ENCODE data around the gene EIF4EBP2. TPM values are rescaled to one million over a fixed set of nuclear protein-coding genes. Genes with fewer than 3 reads are reported as not detected.

Gene EIF4EBP2
- total and polyA plus RNA-seq, 2 donors (not counting 3 experiments of a cell fraction or from before 2014, with no cell fraction given) = 18.2 to 47.0 TPM

- intact Hi-C loops (cut with micrococcal nuclease) = loop anchor here (1.0 to 2.0 kb wide), 2 partner anchors 22 to 74 kb away; partner anchors contain the start of genes LRRC20 and PALD1
- H3K36me3 ChIP-seq (ENCODE audit: control insufficient read depth in 2 of 2, extremely low read depth in 1 of 2, insufficient read depth in 2 of 2, low read length in 2 of 2) = no peaks in the 10 kb centered on the region
- BruUV-seq (replicated peaks) = no TSS peak
Observed at GRCh38 chr10:70404787-70405036, 767 bp downstream of the EIF4EBP2 start.

More at GRCh38 chr10:70404787-70405036, 767 bp downstream of the EIF4EBP2 start:
- ChIA-PET CTCF (interaction anchor here (0.8 to 5.3 kb wide), 14 partner anchors 9 to 258 kb away, joined by 3 to 43 read pairs (median 5); partner anchors contain the start of genes PPA1 and TYSND1), POLR2A (interaction anchor here (1.0 to 1.8 kb wide), 2 partner anchors 27 to 41 kb away, joined by 3 to 9 read pairs; no protein-coding TSS in a partner anchor)
- Histone ChIP-seq H3K27me3 (ENCODE audit: control insufficient read depth in 2 of 2, insufficient read depth in 2 of 2, low read length in 2 of 2) (no peaks in the 10 kb centered on the region), H3K9ac (replicated peaks; ENCODE audit: extremely low read depth, insufficient read depth, low read length) (peak overlapping the region; percentile 64), H3K4me1 (ENCODE audit: control insufficient read depth, extremely low read depth, insufficient read depth, low read length) (peaks cover 28% of the 10 kb centered on the region), H2AFZ (ENCODE audit: low read depth, low read length) (peak overlapping the region; percentile 23), H3K4me3 (replicated peaks in 1 of 3; ENCODE audit: insufficient read depth in 1 of 3, low read depth in 1 of 3, low read length in 3 of 3) (peak overlapping the region; percentile 64 to 83 (median 79)), H3K9me1 (replicated peaks; ENCODE audit: control insufficient read depth, extremely low read depth, insufficient read depth, low read length) (no peaks in the 10 kb centered on the region), H3K27ac (ENCODE audit: insufficient read depth, low read depth, low read length) (peak overlapping the region; percentile 42), H3K79me2 (ENCODE audit: control insufficient read depth, insufficient read depth, low read length) (peaks cover 41% of the 10 kb centered on the region), H3K4me2 (ENCODE audit: insufficient read depth, low read length) (peak overlapping the region; percentile 96), H3K9me3 (replicated peaks; ENCODE audit: control insufficient read depth, insufficient read depth, low read length) (no peaks in the 10 kb centered on the region), H4K20me1 (replicated peaks; ENCODE audit: control insufficient read depth, extremely low read depth, insufficient read depth, low read length) (peaks cover 3% of the 10 kb centered on the region)
- TF ChIP-seq GATA2 (IDR thresholded peaks at IDR 0.05; ENCODE audit: insufficient read depth, insufficient read length, low read depth, low read length) (no peak), CTCF (IDR thresholded peaks at IDR 0.05; ENCODE audit: extremely low read depth in 1 of 2, insufficient read depth in 1 of 2, low read depth in 1 of 2, low read length in 2 of 2) (no peak), FOS (IDR thresholded peaks at IDR 0.05; ENCODE audit: borderline replicate concordance, insufficient read depth, low read length) (no peak), EZH2 (IDR thresholded peaks at IDR 0.05; ENCODE audit: borderline replicate concordance, low read depth, low read length, severe bottlenecking) (no peak), MAX (IDR thresholded peaks at IDR 0.05; ENCODE audit: insufficient read depth, insufficient read length) (no peak), JUN (IDR thresholded peaks at IDR 0.05; ENCODE audit: borderline replicate concordance, insufficient read depth, insufficient read length, low read depth) (no peak), POLR2A (IDR thresholded peaks at IDR 0.05; ENCODE audit: low read depth, low read length) (no peak)
- peak; percentile 49 for DNase-seq (ENCODE audit: low read depth, low spot score)
- dilution Hi-C loops (cut with MboI; ENCODE audit: extremely low pct_ligation_motif_present, low sequenced_read_pairs) = no loop called here
- FAIRE-seq = no peak

Data from endothelial cell of umbilical vein (primary cell).